Ectodermal cell (in vitro differentiated cells): ENCODE data around the gene EIF4H.
A peak's percentile ranks its signal among the peaks of the same experiment; 100 is the strongest.
"Not testable (repeated sequence)": the region's sequence is repeated elsewhere in the genome, so short reads cannot be mapped to it uniquely, and the experiment has no call there.

Experiments
- H3K27ac ChIP-seq: 2 replicates; pipeline ENCODE4 v1.7.0; 2013; ENCODE audit warnings: mild to moderate bottlenecking, low read depth, low read length; ENCODE audit not compliant: insufficient read depth, poor library complexity, severe bottlenecking
- H3K27me3 ChIP-seq: 2 replicates; pipeline ENCODE4 v1.7.0; 2013; ENCODE audit warnings: mild to moderate bottlenecking, low read length; ENCODE audit not compliant: insufficient read depth, control insufficient read depth, poor library complexity, severe bottlenecking
- H3K36me3 ChIP-seq: one replicate; pipeline ENCODE4 v1.7.0; 2013; ENCODE audit warnings: low read length; ENCODE audit not compliant: control insufficient read depth, insufficient read depth
- H3K4me1 ChIP-seq: one replicate; pipeline ENCODE4 v1.7.0; 2013; ENCODE audit warnings: low read length; ENCODE audit not compliant: control insufficient read depth, insufficient read depth
- H3K4me3 ChIP-seq: 2 replicates; pipeline ENCODE4 v1.7.0; 2013; ENCODE audit warnings: low read depth, low read length, control low read depth; ENCODE audit not compliant: insufficient read depth
- H3K9me3 ChIP-seq: 2 replicates; pipeline ENCODE4 v1.7.0; 2013; ENCODE audit warnings: mild to moderate bottlenecking, low read length, moderate library complexity; ENCODE audit not compliant: control insufficient read depth
- WGBS, 2 experiments: methylation state at CpG; one replicate each; pipeline ENCODE4 v1.1.7; 2013; ENCODE audit warnings: missing lambda C conversion rate in 2 of 2; 5-methylcytosine and 5-hydroxymethylcytosine counted together

EIF4H gene

GRCh38 chr7:74148491-74148890 is 25.7 kb upstream of the EIF4H start:
- no peaks in the 10 kb centered on the region for H3K36me3 ChIP-seq
- H3K27me3 ChIP-seq = no peaks in the 10 kb centered on the region
- 93 to 100% methylated on average over 1 of the region's 1 CpG for WGBS, 2 experiments
- no peak overlapping the region for H3K4me3 ChIP-seq
- H3K9me3 ChIP-seq = no peaks in the 10 kb centered on the region
- H3K27ac ChIP-seq = no peak overlapping the region
- no peaks in the 10 kb centered on the region for H3K4me1 ChIP-seq

GRCh38 chr7:74149071-74149470 is 25.1 kb upstream of the EIF4H start:
- Histone ChIP-seq H3K36me3 (no peaks in the 10 kb centered on the region), H3K4me1 (no peaks in the 10 kb centered on the region), H3K4me3 (no peak overlapping the region), H3K9me3 (no peaks in the 10 kb centered on the region), H3K27ac (no peak overlapping the region), H3K27me3 (no peaks in the 10 kb centered on the region)
- WGBS, 2 experiments = 90 to 98% methylated on average over 5 of the region's 5 CpGs

GRCh38 chr7:74149603-74150002 is 24.6 kb upstream of the EIF4H start:
- WGBS, 2 experiments = 77 to 97% methylated on average over 1 of the region's 1 CpG
- Histone ChIP-seq H3K36me3 (no peaks in the 10 kb centered on the region), H3K4me3 (no peak overlapping the region), H3K4me1 (no peaks in the 10 kb centered on the region), H3K9me3 (no peaks in the 10 kb centered on the region), H3K27me3 (no peaks in the 10 kb centered on the region), H3K27ac (no peak overlapping the region)

- Histone ChIP-seq H3K9me3 (no peaks in the 10 kb centered on the region), H3K27me3 (no peaks in the 10 kb centered on the region), H3K27ac (no peak overlapping the region), H3K36me3 (no peaks in the 10 kb centered on the region), H3K4me3 (no peak overlapping the region), H3K4me1 (no peaks in the 10 kb centered on the region)
- 85 to 89% methylated on average over 8 to 9 of the region's 9 CpGs for whole genome bisulfite sequencing, 2 experiments
Observed at GRCh38 chr7:74153736-74154135, 20.4 kb upstream of the EIF4H start.

- H3K27me3 ChIP-seq = no peaks in the 10 kb centered on the region
- 75 to 82% methylated on average over 9 of the region's 9 CpGs for WGBS, 2 experiments
- no peak overlapping the region for H3K27ac ChIP-seq
- H3K36me3 ChIP-seq = no peaks in the 10 kb centered on the region
- H3K4me1 ChIP-seq = no peaks in the 10 kb centered on the region
- no peaks in the 10 kb centered on the region for H3K9me3 ChIP-seq
- no peak overlapping the region for H3K4me3 ChIP-seq
Observed at GRCh38 chr7:74155810-74156395, 18.3 kb upstream of the EIF4H start.

GRCh38 chr7:74157605-74158004 is 16.6 kb upstream of the EIF4H start:
- Histone ChIP-seq H3K27ac (no peak overlapping the region), H3K4me3 (no peak overlapping the region), H3K9me3 (no peaks in the 10 kb centered on the region), H3K27me3 (no peaks in the 10 kb centered on the region), H3K36me3 (no peaks in the 10 kb centered on the region), H3K4me1 (no peaks in the 10 kb centered on the region)
- 92 to 93% methylated on average over 6 to 7 of the region's 9 CpGs for WGBS, 2 experiments

GRCh38 chr7:74164985-74165456 is 9.1 kb upstream of the EIF4H start:
- no peaks in the 10 kb centered on the region for H3K9me3 ChIP-seq
- no peaks in the 10 kb centered on the region for H3K27me3 ChIP-seq
- no peaks in the 10 kb centered on the region for H3K36me3 ChIP-seq
- 55 to 59% methylated on average over 7 of the region's 7 CpGs for WGBS, 2 experiments
- H3K4me1 ChIP-seq = no peaks in the 10 kb centered on the region
- no peak overlapping the region for H3K27ac ChIP-seq
- no peak overlapping the region for H3K4me3 ChIP-seq

GRCh38 chr7:74165867-74166593 is 8.1 kb upstream of the EIF4H start:
- no peaks in the 10 kb centered on the region for H3K9me3 ChIP-seq
- no peaks in the 10 kb centered on the region for H3K27me3 ChIP-seq
- H3K27ac ChIP-seq = no peak overlapping the region
- no peaks in the 10 kb centered on the region for H3K4me1 ChIP-seq
- H3K4me3 ChIP-seq = no peak overlapping the region
- no peaks in the 10 kb centered on the region for H3K36me3 ChIP-seq
- 92 to 95% methylated on average over 15 of the region's 15 CpGs for WGBS, 2 experiments

GRCh38 chr7:74167324-74167723 is 6.8 kb upstream of the EIF4H start:
- WGBS, 2 experiments = 93 to 96% methylated on average over 6 of the region's 6 CpGs
- H3K27ac ChIP-seq, H3K9me3 ChIP-seq, H3K4me3 ChIP-seq, H3K36me3 ChIP-seq, H3K27me3 ChIP-seq, H3K4me1 ChIP-seq: not testable (repeated sequence)

- Histone ChIP-seq H3K9me3 (no peaks in the 10 kb centered on the region), H3K27ac (no peak overlapping the region)
Observed at GRCh38 chr7:74173074-74173473, 1.1 kb upstream of the EIF4H start.

More at GRCh38 chr7:74173074-74173473, 1.1 kb upstream of the EIF4H start:
- no peaks in the 10 kb centered on the region for H3K27me3 ChIP-seq
- H3K4me1 ChIP-seq = peaks cover 6% of the 10 kb centered on the region
- H3K36me3 ChIP-seq = peaks cover 4% of the 10 kb centered on the region
- WGBS, 2 experiments = 55 to 61% methylated on average over 12 to 14 of the region's 14 CpGs
- H3K4me3 ChIP-seq = peak overlapping the region; percentile 91
